ENCODE measurements around the gene NTM.
"Not testable (repeated sequence)": the region's sequence is repeated elsewhere in the genome, so short reads cannot be mapped to it uniquely, and the experiment has no call there.

NTM gene

GRCh38 chr11:132047167-132047566, 676.8 kb downstream of the NTM start:
- no peak for DNase-seq (ENCODE audit: low spot score)

- DNase-seq (ENCODE audit: low spot score), result no peak
Measured at GRCh38 chr11:132048040-132048439, 677.6 kb downstream of the NTM start.

GRCh38 chr11:132049205-132049604, 678.8 kb downstream of the NTM start:
- no peak for DNase-seq (ENCODE audit: low spot score)

GRCh38 chr11:132050049-132050448, 679.6 kb downstream of the NTM start:
- no peak for DNase-seq (ENCODE audit: low spot score)

GRCh38 chr11:132050577-132051165, 680.3 kb downstream of the NTM start:
- no peak for DNase-seq (ENCODE audit: low spot score)

DNA sequence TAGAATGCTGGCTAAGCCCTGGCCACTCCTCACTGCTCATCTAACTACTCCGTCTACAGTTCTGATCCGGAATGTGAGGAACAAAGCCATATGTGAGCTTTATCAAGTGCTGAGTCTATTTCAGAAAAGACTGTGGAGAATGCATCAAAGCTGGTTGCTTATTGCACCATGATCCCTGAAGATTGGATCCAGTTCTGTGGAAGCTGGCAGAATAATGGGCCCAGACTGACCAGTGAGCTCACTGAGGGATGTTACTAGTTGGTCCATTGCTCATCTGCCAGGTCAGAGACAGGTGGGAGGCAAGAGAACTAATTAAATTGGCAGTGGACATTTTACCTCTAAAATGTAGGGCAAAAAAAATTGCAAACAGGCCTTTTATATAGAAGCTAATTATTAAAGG, 681.3 kb downstream of the NTM start:
- no peak for DNase-seq (ENCODE audit: low spot score)

DNA sequence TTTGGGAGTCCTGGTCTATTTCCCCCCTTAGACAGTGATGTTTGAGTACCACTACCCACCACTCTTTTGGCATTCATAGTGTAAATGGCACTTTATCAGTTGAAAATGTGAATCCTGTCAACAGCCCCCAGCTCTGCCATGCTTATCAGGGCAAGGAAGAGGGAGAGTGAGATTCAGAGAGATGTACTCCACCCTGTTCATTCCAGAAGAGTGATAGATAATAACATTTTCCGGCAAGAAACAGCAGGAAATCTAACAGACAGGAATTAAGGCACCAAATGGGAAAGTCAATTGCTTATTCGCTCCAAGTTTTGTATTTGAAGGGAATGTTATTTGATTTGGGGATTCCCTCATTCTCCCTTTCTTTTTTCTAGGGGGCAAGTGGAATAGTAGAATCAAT, 681.9 kb downstream of the NTM start:
- DNase-seq (ENCODE audit: low spot score), result no peak

DNA sequence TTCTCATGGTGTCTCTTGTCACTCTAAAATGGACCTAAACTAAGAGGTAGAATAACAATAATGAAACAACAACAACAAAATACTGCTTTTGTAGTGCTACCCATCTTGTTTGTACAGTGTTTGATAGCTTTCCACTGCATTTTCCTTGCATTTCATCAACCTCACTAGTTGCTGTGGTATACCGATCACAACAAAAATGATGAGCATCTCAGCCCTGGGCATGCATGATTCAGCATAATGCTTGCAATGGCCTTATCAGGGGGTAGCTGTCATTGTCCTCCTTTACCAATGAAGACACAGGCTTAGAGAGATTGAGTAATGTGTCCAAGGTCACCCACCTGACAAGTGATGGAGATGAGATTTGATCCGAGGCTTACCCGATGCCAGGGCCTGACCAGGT, 682.5 kb downstream of the NTM start:
- no peak for DNase-seq (ENCODE audit: low spot score)

GRCh38 chr11:132054822-132055221, 684.4 kb downstream of the NTM start:
- DNase-seq (ENCODE audit: low spot score), result no peak

- DNase-seq (ENCODE audit: low spot score), result no peak
Measured at GRCh38 chr11:132055296-132055695, 684.9 kb downstream of the NTM start.

DNA sequence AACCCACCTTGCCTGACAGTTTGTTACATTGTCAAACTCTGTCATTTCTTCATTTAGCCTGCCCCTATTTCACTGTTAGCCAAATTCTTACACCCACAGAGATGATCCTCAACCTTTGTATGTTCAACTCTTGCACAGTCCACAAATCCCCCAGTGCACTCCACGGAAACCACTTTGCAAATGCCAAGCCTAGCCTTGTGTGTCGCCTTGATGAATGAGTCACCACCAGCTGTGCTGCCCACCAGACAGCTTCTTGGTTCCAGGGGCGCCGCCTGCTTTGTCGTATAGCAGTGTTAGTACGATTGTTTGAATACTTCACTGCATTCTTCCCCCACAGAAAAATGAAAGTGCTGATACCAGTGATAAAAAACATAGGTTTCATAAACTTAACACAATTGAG, 686.3 kb downstream of the NTM start:
- DNase-seq (ENCODE audit: low spot score), result no peak

- no peak for DNase-seq (ENCODE audit: low spot score)
Measured at GRCh38 chr11:132057266-132057665, 686.9 kb downstream of the NTM start.

- no peak for DNase-seq (ENCODE audit: low spot score)
Measured at GRCh38 chr11:132058211-132058772, 687.9 kb downstream of the NTM start.

GRCh38 chr11:132060567-132060966, 690.2 kb downstream of the NTM start:
- DNase-seq (ENCODE audit: low spot score), result no peak

- DNase-seq (ENCODE audit: low spot score), result no peak
Measured at GRCh38 chr11:132062031-132062430, 691.6 kb downstream of the NTM start.

GRCh38 chr11:132062541-132062940, 692.1 kb downstream of the NTM start:
- DNase-seq (ENCODE audit: low spot score), result no peak

- DNase-seq (ENCODE audit: low spot score), result no peak
Measured at GRCh38 chr11:132064987-132065620, 694.7 kb downstream of the NTM start.

GRCh38 chr11:132068556-132068955, 698.1 kb downstream of the NTM start:
- no peak for DNase-seq (ENCODE audit: low spot score)

DNA sequence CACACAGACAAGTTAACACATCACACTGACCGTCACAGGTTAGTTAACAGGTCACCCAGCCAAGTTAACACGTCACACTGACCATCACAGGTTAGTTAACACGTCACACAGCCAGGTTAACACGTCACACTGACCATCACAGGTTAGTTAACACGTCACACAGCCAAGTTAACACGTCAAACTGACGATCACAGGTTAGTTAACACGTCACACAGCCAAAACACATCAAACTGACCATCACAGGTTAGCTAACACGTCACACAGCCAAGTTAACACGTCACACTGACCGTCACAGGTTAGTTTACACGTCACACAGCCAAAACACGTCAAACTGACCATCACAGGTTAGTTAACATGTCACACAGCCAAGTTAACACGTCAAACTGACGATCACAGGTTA, 699.2 kb downstream of the NTM start:
- DNase-seq (ENCODE audit: low spot score), result not testable (repeated sequence)

- not testable (repeated sequence) for DNase-seq (ENCODE audit: low spot score)
Measured at GRCh38 chr11:132070907-132071306, 700.5 kb downstream of the NTM start.

GRCh38 chr11:132072044-132072857, 701.8 kb downstream of the NTM start:
- DNase-seq (ENCODE audit: low spot score), result no peak

- no peak for DNase-seq (ENCODE audit: low spot score)
Measured at GRCh38 chr11:132072858-132073211, 702.4 kb downstream of the NTM start.

DNA sequence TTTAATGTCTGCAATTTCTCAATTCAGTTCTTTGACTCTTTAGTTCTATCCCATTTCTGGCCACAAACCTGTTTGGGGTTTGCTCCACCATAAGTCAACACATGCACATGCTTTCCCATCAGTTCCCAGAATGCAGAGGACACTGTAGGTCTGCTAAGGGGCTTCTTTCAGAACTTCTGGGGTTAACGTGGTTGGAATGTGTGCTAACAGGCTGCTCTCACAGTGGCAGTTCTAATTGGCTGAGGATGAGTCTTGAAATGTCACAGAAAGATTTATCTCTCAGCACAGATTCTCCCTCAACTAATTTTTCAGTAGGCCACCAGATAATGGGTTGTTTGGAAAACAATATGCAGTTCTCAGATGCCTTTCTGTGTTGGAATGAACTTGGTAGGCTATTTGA, 703.4 kb downstream of the NTM start:
- no peak for DNase-seq (ENCODE audit: low spot score)
